ENCODE results near the gene ILDR2. TPM values are rescaled to one million over a fixed set of nuclear protein-coding genes. Genes with fewer than 3 reads are reported as not detected.

The ILDR2 gene
- total RNA-seq, 4 donors from 2014 or later, result 2.7 to 15.2 (median 8.2) TPM

- ATAC-seq, result no peak
- 88 to 91% methylated on average over 3 of the region's 3 CpGs for WGBS, 2 donors (ENCODE audit: low coverage in 1 of 2)
- H3K27ac ChIP-seq, result no peak overlapping the region
- peaks cover 0 to 35% of the 10 kb centered on the region in 2 donors for H3K36me3 ChIP-seq
- TF ChIP-seq EP300 (IDR thresholded peaks at IDR 0.05) (no peak), CTCF (IDR thresholded peaks at IDR 0.05) (no peak), POLR2A (IDR thresholded peaks at IDR 0.05) (no peak), POLR2AphosphoS5 (IDR thresholded peaks at IDR 0.05) (no peak)
- no peak overlapping the region for H3K4me3 ChIP-seq
- no peaks in the 10 kb centered on the region for H3K27me3 ChIP-seq
- H3K9me3 ChIP-seq, result no peaks in the 10 kb centered on the region
- peaks cover 0 to 44% (median 4%) of the 10 kb centered on the region in 3 donors for H3K4me1 ChIP-seq
These were observed 105.8 kb downstream of the ILDR2 start for GRCh38 chr1:166869318-166870099.

DNA sequence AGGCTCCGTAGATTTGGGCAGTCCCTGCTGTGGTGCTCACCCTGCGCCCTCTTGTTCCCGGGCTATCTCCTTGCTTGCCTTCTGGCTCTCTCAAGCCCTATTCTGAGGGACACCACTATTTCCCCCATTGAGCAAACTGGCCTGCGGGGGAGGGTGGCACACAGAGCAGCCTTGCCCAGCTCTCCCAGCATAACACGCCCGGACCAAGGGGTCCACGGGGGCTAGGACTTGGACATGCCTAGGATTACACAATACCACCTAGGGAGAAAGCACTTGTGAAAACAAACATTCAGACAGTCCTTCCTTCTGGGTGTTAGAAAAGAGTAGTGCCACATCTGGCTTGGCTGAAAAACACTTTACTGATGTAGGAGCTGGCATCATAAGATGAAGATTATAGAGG lies 106.7 kb downstream of the ILDR2 start:
- no peaks in the 10 kb centered on the region for H3K27me3 ChIP-seq
- TF ChIP-seq POLR2A (IDR thresholded peaks at IDR 0.05) (no peak), CTCF (IDR thresholded peaks at IDR 0.05) (no peak), EP300 (IDR thresholded peaks at IDR 0.05) (no peak), POLR2AphosphoS5 (IDR thresholded peaks at IDR 0.05) (no peak)
- WGBS, 2 donors (ENCODE audit: low coverage in 1 of 2), result 88 to 100% methylated on average over 1 to 4 of the region's 7 CpGs
- no peaks in the 10 kb centered on the region for H3K9me3 ChIP-seq
- H3K4me1 ChIP-seq, result peaks cover 0 to 35% (median 3%) of the 10 kb centered on the region in 3 donors
- ATAC-seq, result no peak
- H3K27ac ChIP-seq, result no peak overlapping the region
- peaks cover 0 to 35% of the 10 kb centered on the region in 2 donors for H3K36me3 ChIP-seq
- H3K4me3 ChIP-seq, result no peak overlapping the region

GRCh38 chr1:166865926-166866325 lies 109.4 kb downstream of the ILDR2 start:
- Histone ChIP-seq H3K27ac (no peak overlapping the region), H3K36me3 (peaks cover 2 to 61% of the 10 kb centered on the region in 2 donors), H3K4me3 (no peak overlapping the region), H3K27me3 (no peaks in the 10 kb centered on the region), H3K4me1 (peaks cover 0 to 14% (median 0%) of the 10 kb centered on the region in 3 donors), H3K9me3 (no peaks in the 10 kb centered on the region)
- TF ChIP-seq EP300 (IDR thresholded peaks at IDR 0.05), result no peak
- no peak for TF ChIP-seq POLR2A (IDR thresholded peaks at IDR 0.05)
- no peak for TF ChIP-seq POLR2AphosphoS5 (IDR thresholded peaks at IDR 0.05)
- no peak for TF ChIP-seq CTCF (IDR thresholded peaks at IDR 0.05)
- ATAC-seq, result no peak
- 70 to 87% methylated on average over 4 to 5 of the region's 5 CpGs for WGBS, 2 donors (ENCODE audit: low coverage in 1 of 2)

DNA sequence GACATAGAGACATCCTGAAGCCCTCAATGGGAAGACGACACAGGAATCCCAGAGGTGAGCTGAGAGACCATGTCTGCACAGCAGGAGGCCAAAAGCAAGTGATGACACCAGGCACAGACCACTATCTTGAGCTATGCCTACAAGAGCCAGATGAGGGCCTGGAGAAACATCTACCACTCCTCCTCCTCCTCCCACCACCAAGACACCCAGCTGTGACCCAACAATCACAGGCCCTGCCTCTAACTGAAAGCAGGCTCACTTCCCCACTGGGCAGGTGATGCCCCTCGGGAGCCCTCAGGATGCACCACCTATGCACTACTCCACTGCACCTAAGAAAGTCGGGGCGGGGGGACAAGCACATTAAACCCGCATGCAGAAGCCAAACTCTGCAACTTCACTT lies 115.7 kb downstream of the ILDR2 start:
- H3K36me3 ChIP-seq, result peaks cover 2 to 84% of the 10 kb centered on the region in 2 donors
- peaks cover 0 to 6% (median 0%) of the 10 kb centered on the region in 3 donors for H3K4me1 ChIP-seq
- H3K27ac ChIP-seq, result no peak overlapping the region
- no peaks in the 10 kb centered on the region for H3K9me3 ChIP-seq
- no peak for ATAC-seq
- TF ChIP-seq EP300 (IDR thresholded peaks at IDR 0.05), result no peak
- no peak for TF ChIP-seq POLR2A (IDR thresholded peaks at IDR 0.05)
- TF ChIP-seq POLR2AphosphoS5 (IDR thresholded peaks at IDR 0.05), result no peak
- no peak for TF ChIP-seq CTCF (IDR thresholded peaks at IDR 0.05)
- WGBS, 2 donors (ENCODE audit: low coverage in 1 of 2), result no CpG with 5 or more reads among the region's 5 CpGs
- no peak overlapping the region for H3K4me3 ChIP-seq
- H3K27me3 ChIP-seq, result no peaks in the 10 kb centered on the region

All from gastroesophageal sphincter (tissue), 4 donors.